Muscle of leg (tissue), 11 donors: ENCODE results near the gene GJC3. TPM values are rescaled to one million over a fixed set of nuclear protein-coding genes. Genes with fewer than 3 reads are reported as not detected.
"Not testable (repeated sequence)": the region's sequence is repeated elsewhere in the genome, so short reads cannot be mapped to it uniquely, and the experiment has no call there.

Experiments
- DNase-seq: peaks from one replicate; pipeline ENCODE4 v3.0.0; 2013
- H3K27ac ChIP-seq: one replicate; pipeline ENCODE4 v1.5.1; 2013; ENCODE audit warnings: mild to moderate bottlenecking, low read length, control low read depth
- H3K27me3 ChIP-seq: one replicate; pipeline ENCODE4 v1.6.1; 2013; ENCODE audit warnings: low read length; ENCODE audit not compliant: control insufficient read depth, insufficient read depth
- H3K36me3 ChIP-seq: one replicate; pipeline ENCODE4 v1.6.1; 2013; ENCODE audit warnings: low read length; ENCODE audit not compliant: control insufficient read depth, insufficient read depth
- H3K4me1 ChIP-seq: one replicate; pipeline ENCODE4 v1.6.1; 2013; ENCODE audit warnings: low read length; ENCODE audit not compliant: control insufficient read depth, insufficient read depth
- H3K4me3 ChIP-seq: one replicate; pipeline ENCODE4 v1.5.1; 2013; ENCODE audit warnings: low read length, control low read depth
- H3K9me3 ChIP-seq: replicated peaks from 2 replicates; pipeline ENCODE4 v1.6.1; 2013; ENCODE audit warnings: low read depth, low read length; ENCODE audit not compliant: control insufficient read depth
- WGBS: methylation state at CpG from one replicate; pipeline ENCODE4 v1.1.5; 2013; ENCODE audit warnings: missing lambda C conversion rate; ENCODE audit not compliant: insufficient coverage; 5-methylcytosine and 5-hydroxymethylcytosine counted together
- polyA plus RNA-seq, 8 donors: library from polyadenylated mRNA; unstranded; fragments of 120-200 nt; gene quantifications; one replicate each; pipeline versions ENCODE4 v1.2.1 to v1.2.3, GENCODE V29; 2013; ENCODE audit warnings: inconsistent platforms in 1 of 8, low replicate concordance in 1 of 8; ENCODE audit not compliant: insufficient read length in 8 of 8, insufficient read depth in 1 of 8
- total RNA-seq: library from RNA; stranded (reverse); fragments of 120-200 nt; gene quantifications from one replicate; pipeline ENCODE4 v1.2.4, GENCODE V29; 2013

GJC3 gene
- total and polyA plus RNA-seq, 9 donors, result 0.28 to 0.62 (median 0.42) TPM

DNA sequence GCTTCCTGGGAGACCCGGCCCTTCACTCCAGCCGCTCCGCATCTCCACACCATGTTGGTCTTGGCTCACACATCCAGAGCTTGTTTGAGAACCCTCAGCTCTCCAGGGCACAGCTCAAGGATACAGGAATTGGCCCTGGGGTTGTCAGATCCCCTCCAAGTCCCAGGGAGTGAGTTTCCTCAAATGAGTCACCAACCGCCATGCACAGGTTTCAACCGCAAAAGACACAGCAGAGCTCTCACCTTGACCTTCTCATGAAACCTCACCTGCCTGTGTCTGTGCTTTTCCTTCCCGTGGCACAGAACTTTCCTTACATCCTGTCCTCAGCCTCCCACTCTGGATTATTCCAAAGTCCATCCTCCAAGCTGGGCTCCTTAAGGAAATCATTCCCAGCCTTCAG, 25.8 kb upstream of the GJC3 start:
- no peak for DNase-seq
- H3K36me3 ChIP-seq, result no peaks in the 10 kb centered on the region
- no peak overlapping the region for H3K27ac ChIP-seq
- peaks cover 2% of the 10 kb centered on the region for H3K9me3 ChIP-seq
- H3K27me3 ChIP-seq, result peaks cover 2% of the 10 kb centered on the region
- no peak overlapping the region for H3K4me3 ChIP-seq
- H3K4me1 ChIP-seq, result no peaks in the 10 kb centered on the region
- whole genome bisulfite sequencing, result 81% methylated on average over 5 of the region's 6 CpGs

DNA sequence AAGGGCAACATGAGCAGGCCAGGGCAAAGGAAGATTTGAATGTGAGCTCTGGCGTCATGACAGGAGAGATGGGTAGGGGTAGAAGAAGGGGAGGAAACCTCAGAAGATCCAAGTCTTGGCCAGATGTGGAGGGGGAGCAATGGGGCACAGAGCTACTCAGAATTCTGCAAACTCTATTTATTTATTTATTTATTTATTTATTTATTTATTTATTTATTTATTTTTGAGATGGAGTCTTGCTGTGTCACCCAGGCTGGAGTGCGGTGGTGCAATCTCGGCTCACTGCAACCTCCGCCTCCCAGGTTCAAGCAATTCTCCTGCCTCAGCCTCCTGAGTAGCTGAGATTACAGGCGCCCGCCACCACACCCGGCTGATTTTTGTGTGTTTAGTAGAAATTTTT, 25.2 kb upstream of the GJC3 start:
- not testable (repeated sequence) for DNase-seq, H3K4me3 ChIP-seq, H3K9me3 ChIP-seq, H3K27ac ChIP-seq, H3K36me3 ChIP-seq, H3K4me1 ChIP-seq, H3K27me3 ChIP-seq
- WGBS, result no CpG with 5 or more reads among the region's 7 CpGs

DNA sequence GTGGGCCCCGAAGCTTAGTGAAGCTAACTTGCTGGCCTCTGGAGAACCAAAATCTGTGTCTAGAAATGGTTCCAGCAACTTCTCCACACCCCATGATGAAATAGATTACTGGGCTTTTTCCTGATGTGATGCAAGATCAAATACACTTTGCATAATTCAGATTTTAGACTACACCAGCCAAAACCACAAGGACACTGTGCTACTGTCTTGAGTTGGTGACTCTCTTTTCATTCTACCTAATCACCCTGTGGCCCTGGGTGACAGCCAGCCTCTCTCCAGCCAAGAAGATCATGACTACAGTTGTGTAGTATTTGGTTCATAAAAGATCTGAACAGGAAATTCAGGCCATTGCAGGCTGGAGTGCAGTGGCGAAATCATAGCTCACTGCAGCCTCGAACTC, 24.2 kb upstream of the GJC3 start:
- Histone ChIP-seq H3K27me3 (peaks cover 2% of the 10 kb centered on the region), H3K9me3 (peaks cover 3% of the 10 kb centered on the region), H3K27ac (no peak overlapping the region), H3K36me3 (no peaks in the 10 kb centered on the region), H3K4me3 (no peak overlapping the region), H3K4me1 (no peaks in the 10 kb centered on the region)
- DNase-seq, result no peak
- 33% methylated on average over 1 of the region's 3 CpGs for WGBS

DNA sequence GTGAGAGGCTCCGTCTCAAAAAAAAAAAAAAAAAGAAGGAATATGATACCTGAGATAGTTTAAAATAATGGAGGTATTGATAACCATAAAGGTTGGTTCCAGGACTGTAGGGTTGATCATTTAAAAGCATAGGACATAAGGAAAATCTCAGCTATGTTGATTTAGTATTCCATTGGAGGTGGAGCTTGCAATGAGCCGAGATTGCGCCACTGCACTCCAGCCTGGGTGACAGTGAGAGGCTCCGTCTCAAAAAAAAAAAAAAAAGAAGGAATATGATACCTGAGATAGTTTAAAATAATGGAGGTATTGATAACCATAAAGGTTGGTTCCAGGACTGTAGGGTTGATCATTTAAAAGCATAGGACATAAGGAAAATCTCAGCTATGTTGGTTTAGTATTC, 23.2 kb upstream of the GJC3 start:
- DNase-seq, H3K4me3 ChIP-seq, H3K4me1 ChIP-seq, H3K27me3 ChIP-seq, H3K36me3 ChIP-seq, H3K9me3 ChIP-seq, H3K27ac ChIP-seq: not testable (repeated sequence)
- no CpG with 5 or more reads among the region's 4 CpGs for WGBS

DNA sequence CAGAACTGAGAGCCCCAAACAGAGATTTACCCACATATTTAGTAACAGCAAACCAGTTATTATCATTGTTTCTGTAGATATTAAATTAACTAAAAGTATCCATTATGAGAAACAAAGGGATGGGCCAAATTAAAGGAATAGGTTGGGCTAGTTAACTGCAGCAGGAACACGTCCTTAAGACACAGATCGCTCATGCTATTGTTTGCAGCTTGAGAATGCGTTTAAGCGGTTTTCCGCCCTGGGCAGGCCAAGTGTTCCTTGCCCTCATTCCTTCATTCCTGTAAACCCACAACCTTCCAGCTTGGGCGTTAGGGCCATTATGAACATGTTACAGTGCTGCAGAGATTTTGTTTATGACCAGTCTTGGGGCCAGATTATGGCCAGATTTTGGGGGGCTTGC, 21.4 kb upstream of the GJC3 start:
- not testable (repeated sequence) for H3K27ac ChIP-seq, H3K9me3 ChIP-seq, H3K27me3 ChIP-seq, H3K4me3 ChIP-seq, H3K4me1 ChIP-seq, H3K36me3 ChIP-seq, DNase-seq
- 93% methylated on average over 5 of the region's 6 CpGs for WGBS

DNA sequence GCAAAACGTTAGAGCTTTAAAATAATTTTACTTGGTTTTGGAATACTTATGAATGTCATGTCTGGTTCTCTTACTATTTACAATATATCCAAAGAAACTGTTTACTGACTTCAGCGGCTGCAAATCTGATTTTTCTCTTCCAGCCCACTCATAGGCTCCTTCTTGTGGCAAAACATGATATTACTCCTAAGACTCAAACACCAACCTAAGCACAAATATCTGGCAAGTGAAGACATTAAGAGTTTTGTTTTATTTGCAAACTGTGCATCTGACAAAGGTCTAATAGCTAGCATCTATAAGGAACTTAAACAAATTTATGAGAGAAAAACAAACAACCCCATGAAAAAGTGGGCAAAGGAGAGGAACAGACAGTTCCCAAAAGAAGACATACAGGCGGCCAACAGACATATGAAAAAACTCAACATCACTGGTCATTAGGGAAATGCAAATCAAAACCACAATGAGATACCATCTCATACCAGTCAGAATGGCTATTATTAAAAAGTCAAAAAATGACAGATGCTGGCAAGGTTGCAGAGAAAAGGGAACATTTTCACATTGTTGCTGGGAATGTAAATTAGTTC, 20.3 kb upstream of the GJC3 start:
- Histone ChIP-seq H3K36me3 (no peaks in the 10 kb centered on the region), H3K27me3 (no peaks in the 10 kb centered on the region), H3K4me3 (no peak overlapping the region), H3K9me3 (peaks cover 3% of the 10 kb centered on the region), H3K27ac (no peak overlapping the region), H3K4me1 (no peaks in the 10 kb centered on the region)
- DNase-seq, result peak; percentile 7
- WGBS, result no CpG with 5 or more reads among the region's 3 CpGs

DNA sequence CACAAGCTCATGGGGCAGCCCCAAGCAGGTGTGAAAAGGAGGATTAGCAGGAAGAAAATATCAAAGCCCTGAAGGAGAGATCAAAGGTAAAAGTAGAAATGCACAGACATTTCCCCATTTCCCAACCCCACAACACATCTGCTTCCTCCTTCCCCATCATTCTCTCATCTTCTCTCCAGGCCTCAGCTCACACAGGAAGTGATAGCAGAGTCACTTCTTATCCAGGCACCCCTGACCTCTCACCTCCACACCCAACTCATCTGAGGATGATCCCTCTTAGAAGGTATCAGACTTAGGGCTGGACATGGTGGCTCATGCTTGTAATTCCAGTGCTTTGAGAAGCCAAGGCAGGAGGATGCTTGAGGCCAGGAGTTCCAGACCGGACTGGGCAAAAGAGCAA, 18.2 kb upstream of the GJC3 start:
- H3K9me3 ChIP-seq, result peaks cover 3% of the 10 kb centered on the region
- H3K4me1 ChIP-seq, result no peaks in the 10 kb centered on the region
- no peak for DNase-seq
- no peak overlapping the region for H3K27ac ChIP-seq
- no peaks in the 10 kb centered on the region for H3K36me3 ChIP-seq
- WGBS, result 80% methylated on average over 1 of the region's 1 CpG
- peaks cover 2% of the 10 kb centered on the region for H3K27me3 ChIP-seq
- no peak overlapping the region for H3K4me3 ChIP-seq

DNA sequence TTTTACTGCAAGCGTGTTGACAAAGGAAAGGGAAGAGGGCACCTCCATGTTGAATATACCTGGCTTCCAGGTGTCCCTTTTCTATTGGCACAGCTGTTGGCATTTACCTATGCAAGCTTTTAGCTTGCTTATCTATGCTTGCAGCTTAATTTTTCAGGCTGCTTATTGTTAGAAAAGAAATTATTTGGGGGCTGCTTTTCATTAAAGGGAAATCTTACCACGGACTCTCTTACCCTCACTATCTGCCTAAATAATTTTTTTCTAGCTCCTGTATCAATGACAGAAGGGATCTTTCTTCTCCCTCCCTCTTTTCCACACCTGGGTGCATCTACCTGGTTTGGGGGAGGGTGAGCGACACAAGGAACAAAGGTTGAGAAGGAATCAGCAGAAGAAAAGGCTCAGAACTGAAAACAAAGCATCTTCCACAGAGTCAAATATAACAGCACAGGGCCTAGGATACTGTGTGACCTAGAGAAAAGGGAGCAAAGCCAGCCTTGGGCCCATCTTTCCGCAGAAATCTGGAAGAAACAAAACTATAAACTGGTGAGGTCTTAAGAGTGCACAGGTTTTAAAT, 15.2 kb upstream of the GJC3 start:
- Histone ChIP-seq H3K27me3 (peaks cover 2% of the 10 kb centered on the region), H3K27ac (no peak overlapping the region), H3K9me3 (no peaks in the 10 kb centered on the region), H3K4me3 (no peak overlapping the region), H3K4me1 (no peaks in the 10 kb centered on the region), H3K36me3 (no peaks in the 10 kb centered on the region)
- no peak for DNase-seq
- 0% methylated on average over 1 of the region's 4 CpGs for WGBS

DNA sequence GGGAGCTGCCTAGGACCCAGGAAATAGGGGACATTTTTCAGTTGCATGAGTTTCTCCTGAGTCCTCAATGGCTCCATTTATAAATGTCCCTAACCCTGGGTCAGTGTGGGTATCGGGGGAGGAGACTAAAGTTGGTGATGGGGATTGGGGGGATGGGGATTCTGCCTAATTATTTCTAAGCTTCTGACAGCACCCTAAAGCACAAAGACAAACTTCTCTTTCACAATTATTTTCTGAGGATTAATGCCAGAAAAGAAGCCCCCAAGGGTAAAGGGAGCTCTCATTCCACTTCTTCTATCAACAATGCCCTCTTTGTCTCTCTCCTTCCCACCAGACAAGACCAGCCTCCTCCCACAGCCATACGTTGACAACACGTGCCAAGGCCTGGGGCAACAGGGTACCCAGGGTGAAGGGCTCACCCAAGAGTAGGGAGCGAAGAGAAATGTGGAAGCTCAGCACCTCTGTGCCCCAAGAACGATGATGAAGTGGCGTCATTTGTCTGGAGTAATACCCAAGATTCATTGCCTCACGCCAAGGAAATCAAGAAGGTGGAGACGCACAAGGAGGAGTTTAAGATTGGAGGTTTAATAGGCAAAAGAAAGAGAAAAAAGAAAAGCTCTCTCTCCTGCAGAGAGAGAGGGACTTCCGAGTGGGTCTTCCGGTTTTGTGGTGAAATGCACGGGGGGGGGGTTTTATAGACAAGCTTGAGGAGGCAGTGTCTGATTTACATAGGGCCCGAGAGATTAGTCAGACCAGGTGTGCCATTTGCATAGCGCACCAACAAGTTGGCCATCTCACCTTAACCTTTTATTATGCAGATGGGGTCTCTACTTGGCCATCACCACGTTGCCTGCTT, 14.4 kb upstream of the GJC3 start:
- Histone ChIP-seq H3K4me3 (no peak overlapping the region), H3K27ac (no peak overlapping the region), H3K9me3 (peaks cover 3% of the 10 kb centered on the region), H3K36me3 (no peaks in the 10 kb centered on the region), H3K27me3 (peaks cover 2% of the 10 kb centered on the region), H3K4me1 (no peaks in the 10 kb centered on the region)
- peak; percentile 4 for DNase-seq
- 29% methylated on average over 6 of the region's 14 CpGs for WGBS

DNA sequence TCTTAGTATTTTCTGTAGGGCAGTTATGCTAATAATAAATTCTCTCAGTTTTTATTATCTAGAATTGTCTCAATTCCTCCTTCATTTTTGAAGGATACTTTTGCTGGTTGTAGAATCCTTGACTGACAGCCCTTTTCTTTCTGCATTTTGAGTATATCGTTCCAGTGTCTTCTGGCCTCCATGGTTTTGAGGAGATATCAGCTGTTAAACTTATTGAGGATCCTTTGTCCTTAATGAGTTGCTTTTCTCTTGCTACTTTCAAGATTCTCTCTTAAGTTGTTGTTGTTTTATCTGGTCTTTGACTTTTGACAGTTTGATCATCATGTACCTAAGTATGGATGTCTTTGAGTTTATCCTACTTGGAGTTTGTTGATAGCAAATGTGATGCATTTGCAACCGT, 8.9 kb upstream of the GJC3 start:
- no CpG with 5 or more reads among the region's 2 CpGs for WGBS
- DNase-seq, result no peak
- H3K27me3 ChIP-seq, result no peaks in the 10 kb centered on the region

More for the DNA sequence above, 8.9 kb upstream of the GJC3 start:
- Histone ChIP-seq H3K9me3 (peaks cover 3% of the 10 kb centered on the region), H3K4me3 (no peak overlapping the region), H3K36me3 (no peaks in the 10 kb centered on the region), H3K27ac (no peak overlapping the region), H3K4me1 (no peaks in the 10 kb centered on the region)
